ENCODE results near the gene ADD1.

ADD1 gene

GRCh38 chr4:2816401-2816954 is 27.2 kb upstream of the ADD1 start:
- no peak overlapping the region for H3K4me3 ChIP-seq (ENCODE audit: low read depth, low read length)
- peaks cover 9% of the 10 kb centered on the region for H3K4me1 ChIP-seq
- H3K27me3 ChIP-seq, result no peaks in the 10 kb centered on the region
- H3K36me3 ChIP-seq, result no peaks in the 10 kb centered on the region
- no peaks in the 10 kb centered on the region for H3K9me3 ChIP-seq
- no peak for TF ChIP-seq CTCF (IDR thresholded peaks at IDR 0.05; ENCODE audit: low read depth, low read length)
- no peak for DNase-seq

DNA sequence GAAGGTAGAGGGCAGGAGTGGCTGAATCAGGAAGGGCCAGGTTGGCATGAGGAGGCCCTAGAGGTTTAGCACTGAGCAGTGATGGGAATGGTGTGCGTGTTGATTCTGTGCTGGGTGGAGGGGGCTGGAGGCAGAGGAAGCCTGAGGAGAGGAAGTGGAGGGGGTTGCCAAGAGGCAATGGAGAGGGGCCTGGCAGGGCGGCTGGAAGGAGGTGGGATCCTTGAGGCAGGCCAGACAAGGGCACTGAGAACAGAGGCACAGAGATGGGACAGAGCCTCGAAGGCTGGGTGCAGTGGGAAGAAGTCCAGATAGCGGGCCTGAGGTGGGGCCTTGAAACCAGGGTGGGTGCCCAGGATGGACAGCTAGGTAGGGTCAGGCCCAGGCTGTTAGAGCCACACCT is 26.5 kb upstream of the ADD1 start:
- Histone ChIP-seq H3K9me3 (no peaks in the 10 kb centered on the region), H3K36me3 (no peaks in the 10 kb centered on the region), H3K27me3 (no peaks in the 10 kb centered on the region), H3K4me1 (peaks cover 2% of the 10 kb centered on the region), H3K4me3 (ENCODE audit: low read depth, low read length) (no peak overlapping the region)
- no peak for TF ChIP-seq CTCF (IDR thresholded peaks at IDR 0.05; ENCODE audit: low read depth, low read length)
- no peak for DNase-seq

- Histone ChIP-seq H3K4me3 (ENCODE audit: low read depth, low read length) (peak overlapping the region; percentile 57), H3K27me3 (no peaks in the 10 kb centered on the region), H3K9me3 (no peaks in the 10 kb centered on the region), H3K36me3 (no peaks in the 10 kb centered on the region), H3K4me1 (no peaks in the 10 kb centered on the region)
- TF ChIP-seq CTCF (IDR thresholded peaks at IDR 0.05; ENCODE audit: low read depth, low read length), result no peak
- DNase-seq, result peak; percentile 55
Observed at GRCh38 chr4:2817701-2818350, 25.8 kb upstream of the ADD1 start.

DNA sequence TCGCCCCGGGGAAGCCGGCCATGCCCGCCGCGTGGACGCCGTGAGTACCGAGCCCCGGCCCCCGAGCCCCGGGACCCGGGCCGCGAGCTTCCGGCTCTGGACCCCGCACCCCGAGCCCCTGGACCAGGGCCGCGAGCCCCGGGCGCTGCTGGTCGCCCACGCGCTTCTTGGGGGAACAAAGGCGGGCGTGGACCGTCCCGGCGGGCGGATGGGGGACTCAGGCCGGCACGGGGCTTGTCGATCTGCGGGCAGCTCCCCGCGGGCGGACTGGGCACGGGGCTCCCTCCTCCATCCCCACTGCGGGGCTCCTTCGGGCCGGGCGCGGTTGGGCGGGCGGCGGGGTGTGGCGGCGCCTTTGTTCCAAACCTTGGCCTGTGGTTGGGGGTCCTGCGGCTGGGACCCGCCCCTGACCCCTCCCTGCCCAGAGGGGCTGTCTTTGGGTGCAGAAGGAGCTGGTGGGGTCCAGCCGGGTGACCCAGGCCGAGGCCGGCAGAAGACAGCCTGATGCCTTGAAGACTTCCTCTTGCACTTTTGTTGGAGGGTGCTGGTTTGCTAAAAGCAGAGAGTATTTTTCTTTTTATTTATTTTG is 25.2 kb upstream of the ADD1 start:
- no peak for TF ChIP-seq CTCF (IDR thresholded peaks at IDR 0.05; ENCODE audit: low read depth, low read length)
- H3K4me3 ChIP-seq (ENCODE audit: low read depth, low read length), result peak overlapping the region; percentile 57
- no peaks in the 10 kb centered on the region for H3K4me1 ChIP-seq
- H3K27me3 ChIP-seq, result no peaks in the 10 kb centered on the region
- H3K36me3 ChIP-seq, result no peaks in the 10 kb centered on the region
- H3K9me3 ChIP-seq, result no peaks in the 10 kb centered on the region
- DNase-seq, result no peak

- Histone ChIP-seq H3K36me3 (no peaks in the 10 kb centered on the region), H3K4me3 (ENCODE audit: low read depth, low read length) (no peak overlapping the region; the same call in 1 of the 2 replicates), H3K27me3 (no peaks in the 10 kb centered on the region), H3K4me1 (no peaks in the 10 kb centered on the region), H3K9me3 (no peaks in the 10 kb centered on the region)
- no peak for DNase-seq
- TF ChIP-seq CTCF (IDR thresholded peaks at IDR 0.05; ENCODE audit: low read depth, low read length), result no peak
Observed at GRCh38 chr4:2819244-2820215, 24.1 kb upstream of the ADD1 start.
